ENCODE data around the gene LRRC37A3.
"Not testable (repeated sequence)": the region's sequence is repeated elsewhere in the genome, so short reads cannot be mapped to it uniquely, and the experiment has no call there.

LRRC37A3 gene

DNA sequence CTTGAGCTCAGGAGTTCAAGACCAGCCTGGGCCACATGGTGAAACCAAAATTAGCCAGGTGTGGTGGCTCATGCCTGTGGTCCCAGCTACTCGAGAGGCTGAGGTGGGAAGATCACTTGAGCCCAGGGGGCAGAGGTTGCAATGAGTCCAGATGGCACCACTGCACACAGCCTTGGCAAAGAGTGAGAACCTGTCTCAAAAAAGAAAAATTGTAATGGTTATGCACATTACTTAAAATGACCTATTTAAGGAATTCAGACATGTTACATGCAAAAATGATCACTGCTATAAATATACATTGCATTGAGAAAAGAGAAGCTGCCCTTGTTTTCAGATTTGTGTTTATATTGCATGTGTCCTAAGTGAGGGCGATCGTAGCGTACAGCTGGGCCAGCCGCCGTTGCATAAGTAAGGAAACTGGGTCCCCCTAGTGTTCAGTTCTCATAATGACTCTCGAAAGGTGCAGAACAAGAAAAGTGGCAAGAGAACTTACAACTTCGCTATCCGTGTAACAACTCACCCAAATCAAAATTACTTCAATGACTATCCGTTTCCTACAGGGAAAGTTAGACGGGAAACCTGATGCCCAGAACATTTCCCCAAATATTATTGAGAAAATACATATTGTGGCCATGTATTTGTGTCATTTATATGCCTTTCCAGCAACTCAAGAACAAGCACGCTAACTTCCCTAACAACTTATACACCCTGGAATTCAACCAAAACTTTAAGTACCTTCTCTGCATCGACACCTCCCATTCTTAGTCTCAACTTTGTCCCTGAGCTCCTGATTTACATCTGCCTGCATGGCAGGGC lies 42.5 kb upstream of the LRRC37A3 start:
- not testable (repeated sequence) for H4K20me1 ChIP-seq (ENCODE audit: insufficient read depth, low read length); H3K27me3 ChIP-seq (replicated peaks; ENCODE audit: insufficient read depth, low read length); H3K9me2 ChIP-seq (replicated peaks; ENCODE audit: insufficient read depth, low read length); H3K9me3 ChIP-seq (replicated peaks; ENCODE audit: insufficient read depth, low read length); H3K36me3 ChIP-seq (replicated peaks; ENCODE audit: insufficient read depth, low read length); H3K79me2 ChIP-seq (ENCODE audit: low read length); H3K27ac ChIP-seq (ENCODE audit: low read length); H3K4me3 ChIP-seq (ENCODE audit: low read length); H3K9ac ChIP-seq (ENCODE audit: low read length)
- peaks cover 14% of the 10 kb centered on the region for H3K4me1 ChIP-seq (ENCODE audit: low read length)
- H3F3A ChIP-seq (ENCODE audit: insufficient read depth, low read length) = peaks cover 12% of the 10 kb centered on the region; the same call in 1 of the 2 replicates
- peak overlapping the region; percentile 61; the same call in 1 of the 2 replicates for H2AFZ ChIP-seq (ENCODE audit: low read length)
- peak overlapping the region; percentile 50; the same call in 1 of the 2 replicates for H3K4me2 ChIP-seq (ENCODE audit: low read depth, low read length)
- TF ChIP-seq, protein P1, sequence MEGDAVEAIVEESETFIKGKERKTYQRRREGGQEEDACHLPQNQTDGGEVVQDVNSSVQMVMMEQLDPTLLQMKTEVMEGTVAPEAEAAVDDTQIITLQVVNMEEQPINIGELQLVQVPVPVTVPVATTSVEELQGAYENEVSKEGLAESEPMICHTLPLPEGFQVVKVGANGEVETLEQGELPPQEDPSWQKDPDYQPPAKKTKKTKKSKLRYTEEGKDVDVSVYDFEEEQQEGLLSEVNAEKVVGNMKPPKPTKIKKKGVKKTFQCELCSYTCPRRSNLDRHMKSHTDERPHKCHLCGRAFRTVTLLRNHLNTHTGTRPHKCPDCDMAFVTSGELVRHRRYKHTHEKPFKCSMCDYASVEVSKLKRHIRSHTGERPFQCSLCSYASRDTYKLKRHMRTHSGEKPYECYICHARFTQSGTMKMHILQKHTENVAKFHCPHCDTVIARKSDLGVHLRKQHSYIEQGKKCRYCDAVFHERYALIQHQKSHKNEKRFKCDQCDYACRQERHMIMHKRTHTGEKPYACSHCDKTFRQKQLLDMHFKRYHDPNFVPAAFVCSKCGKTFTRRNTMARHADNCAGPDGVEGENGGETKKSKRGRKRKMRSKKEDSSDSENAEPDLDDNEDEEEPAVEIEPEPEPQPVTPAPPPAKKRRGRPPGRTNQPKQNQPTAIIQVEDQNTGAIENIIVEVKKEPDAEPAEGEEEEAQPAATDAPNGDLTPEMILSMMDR (IDR thresholded peaks at IDR 0.05; ENCODE audit: low read length) = peak; percentile 55; the same call in 1 of the 2 replicates
- DNase-seq = peak; percentile 73

DNA sequence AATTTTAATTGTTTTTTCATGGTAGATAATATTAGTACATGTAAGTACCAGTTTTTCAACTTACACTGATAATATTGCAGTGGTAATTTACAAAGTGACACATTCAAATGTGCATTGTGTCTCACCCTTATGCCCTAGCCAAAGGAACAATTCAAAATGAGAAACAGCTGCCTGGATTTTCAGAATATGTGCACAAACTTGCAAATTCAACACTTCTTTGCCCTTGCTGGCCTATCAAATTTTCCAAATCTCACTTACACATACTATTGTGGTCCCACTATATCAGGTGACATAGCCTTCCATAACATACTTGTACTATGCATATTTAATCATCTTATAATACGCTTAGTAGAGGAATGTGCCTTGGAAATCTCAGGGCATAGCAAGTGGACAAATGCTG lies 32.6 kb upstream of the LRRC37A3 start:
- Histone ChIP-seq H3K27me3 (replicated peaks; ENCODE audit: insufficient read depth, low read length) (no peaks in the 10 kb centered on the region), H3K27ac (ENCODE audit: low read length) (no peak overlapping the region), H2AFZ (ENCODE audit: low read length) (no peak overlapping the region), H4K20me1 (ENCODE audit: insufficient read depth, low read length) (no peaks in the 10 kb centered on the region), H3K9me2 (replicated peaks; ENCODE audit: insufficient read depth, low read length) (no peaks in the 10 kb centered on the region), H3K9me3 (replicated peaks; ENCODE audit: insufficient read depth, low read length) (no peaks in the 10 kb centered on the region), H3K36me3 (replicated peaks; ENCODE audit: insufficient read depth, low read length) (no peaks in the 10 kb centered on the region), H3K4me2 (ENCODE audit: low read depth, low read length) (no peak overlapping the region), H3K4me3 (ENCODE audit: low read length) (no peak overlapping the region), H3K9ac (ENCODE audit: low read length) (no peak overlapping the region), H3K79me2 (ENCODE audit: low read length) (no peaks in the 10 kb centered on the region), H3K4me1 (ENCODE audit: low read length) (no peaks in the 10 kb centered on the region), H3F3A (ENCODE audit: insufficient read depth, low read length) (no peaks in the 10 kb centered on the region)
- no peak for TF ChIP-seq EZH2phosphoT487 (IDR thresholded peaks at IDR 0.05; ENCODE audit: low read length)
- TF ChIP-seq, protein P1 (IDR thresholded peaks at IDR 0.05; ENCODE audit: low read length) = no peak
- TF ChIP-seq EZH2 (optimal IDR thresholded peaks at IDR 0.05; ENCODE audit: low read depth, low read length) = no peak
- no peak for DNase-seq

DNA sequence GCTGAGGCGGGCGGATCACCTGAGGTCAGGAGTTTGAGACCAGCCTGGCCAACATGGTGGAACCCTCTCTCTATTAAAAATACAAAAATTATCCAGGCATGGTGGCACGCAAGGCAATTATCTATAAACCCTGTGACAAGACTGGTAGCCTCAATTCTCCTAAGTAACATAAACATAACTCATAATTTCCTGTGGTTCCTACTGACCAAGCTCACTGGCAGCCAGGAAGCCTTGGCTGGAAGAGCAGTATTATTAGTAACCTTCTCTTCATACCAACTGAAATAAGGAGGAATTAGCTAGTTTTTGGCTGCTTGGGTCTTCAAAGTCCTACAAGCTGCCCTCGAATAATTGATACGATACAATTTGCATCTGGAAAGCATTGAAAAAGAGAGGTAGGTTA lies 31.6 kb upstream of the LRRC37A3 start:
- Histone ChIP-seq H4K20me1 (ENCODE audit: insufficient read depth, low read length) (no peaks in the 10 kb centered on the region), H3K27ac (ENCODE audit: low read length) (no peak overlapping the region), H3K4me2 (ENCODE audit: low read depth, low read length) (no peak overlapping the region), H3K36me3 (replicated peaks; ENCODE audit: insufficient read depth, low read length) (no peaks in the 10 kb centered on the region), H2AFZ (ENCODE audit: low read length) (no peak overlapping the region), H3K4me1 (ENCODE audit: low read length) (no peaks in the 10 kb centered on the region), H3K79me2 (ENCODE audit: low read length) (no peaks in the 10 kb centered on the region), H3K9me3 (replicated peaks; ENCODE audit: insufficient read depth, low read length) (no peaks in the 10 kb centered on the region), H3K27me3 (replicated peaks; ENCODE audit: insufficient read depth, low read length) (no peaks in the 10 kb centered on the region), H3K4me3 (ENCODE audit: low read length) (no peak overlapping the region), H3K9me2 (replicated peaks; ENCODE audit: insufficient read depth, low read length) (no peaks in the 10 kb centered on the region), H3K9ac (ENCODE audit: low read length) (no peak overlapping the region), H3F3A (ENCODE audit: insufficient read depth, low read length) (no peaks in the 10 kb centered on the region)
- TF ChIP-seq EZH2phosphoT487 (IDR thresholded peaks at IDR 0.05; ENCODE audit: low read length) (no peak), EZH2 (optimal IDR thresholded peaks at IDR 0.05; ENCODE audit: low read depth, low read length) (no peak)
- TF ChIP-seq, protein P1 (IDR thresholded peaks at IDR 0.05; ENCODE audit: low read length) = no peak
- DNase-seq = no peak

Measured in MM.1S (cell line).